Uterus (tissue), 4 donors: ENCODE measurements around the gene FBXL19. TPM values are rescaled to one million over a fixed set of nuclear protein-coding genes. Genes with fewer than 3 reads are reported as not detected.
A peak's percentile ranks its signal among the peaks of the same experiment; 100 is the strongest.

Source experiments
- DNase-seq, 2 donors: peaks; one replicate each; pipeline ENCODE4 v3.0.0-alpha.2; 2019 to 2020
- H3K27ac ChIP-seq, 2 donors: fragments of 200-600 bp; sonication (generic); 1 replicate in 1 of 2; 2 replicates in 1 of 2; pipeline ENCODE4 v1.5.1; 2016 to 2018
- H3K27me3 ChIP-seq, 2 donors: fragments of 200-600 bp; sonication (generic); one replicate each; pipeline ENCODE4 v1.5.1; 2018 to 2019; ENCODE audit warnings: control low read depth in 1 of 2
- H3K36me3 ChIP-seq, 2 donors: fragments of 200-600 bp; sonication (generic); one replicate each; pipeline ENCODE4 v1.5.1; 2019; ENCODE audit warnings: control low read depth in 1 of 2
- H3K4me1 ChIP-seq, 2 donors: fragments of 200-600 bp; sonication (generic); one replicate each; pipeline ENCODE4 v1.5.1; 2018 to 2019; ENCODE audit warnings: control low read depth in 1 of 2
- H3K4me3 ChIP-seq, 2 donors: fragments of 200-600 bp; sonication (generic); 1 replicate in 1 of 2; 2 replicates in 1 of 2; pipeline ENCODE4 v1.5.1; 2018 to 2019; ENCODE audit warnings: mild to moderate bottlenecking in 1 of 2
- H3K9me3 ChIP-seq, 2 donors: fragments of 200-600 bp; sonication (generic); one replicate each; pipeline ENCODE4 v1.5.1; 2019; ENCODE audit warnings: control low read depth in 1 of 2
- CTCF ChIP-seq, 4 experiments: fragments of 200-600 bp in 2 of 4; fragments of 450-650 bp in 2 of 4; sonication (generic) in 2 of 4; IDR thresholded peaks; one replicate each; pipeline ENCODE4 v1.5.1; 2016 to 2019; ENCODE audit warnings: antibody characterized with exemption in 4 of 4, mild to moderate bottlenecking in 2 of 4, moderate library complexity in 1 of 4
- POLR2A ChIP-seq, 2 donors: fragments of 450-650 bp; IDR thresholded peaks; one replicate each; pipeline ENCODE4 v1.6.1; 2016; ENCODE audit warnings: antibody characterized with exemption in 2 of 2, mild to moderate bottlenecking in 1 of 2, moderate library complexity in 1 of 2
- intact Hi-C: fragments of 100-400 bp; cut with DNase I; formaldehyde crosslinking; loops from one replicate; pipeline ENCODE4 v1.15.1; 2023; ENCODE audit warnings: low total_unique reads
- total RNA-seq, 4 donors: library from RNA; depleted of rRNA in 3 of 4; stranded (reverse); fragments of >200 nt in 3 of 4; gene quantifications; one replicate each; pipeline versions ENCODE4 v1.1.0 to v1.2.4, GENCODE V29; 2014 to 2023
- donor health status: DM: yes; HTN: yes; CAD: no.

FBXL19 gene
- total RNA-seq, 4 donors from 2014 or later: 3.8 to 25.4 (median 19.0) TPM

DNA sequence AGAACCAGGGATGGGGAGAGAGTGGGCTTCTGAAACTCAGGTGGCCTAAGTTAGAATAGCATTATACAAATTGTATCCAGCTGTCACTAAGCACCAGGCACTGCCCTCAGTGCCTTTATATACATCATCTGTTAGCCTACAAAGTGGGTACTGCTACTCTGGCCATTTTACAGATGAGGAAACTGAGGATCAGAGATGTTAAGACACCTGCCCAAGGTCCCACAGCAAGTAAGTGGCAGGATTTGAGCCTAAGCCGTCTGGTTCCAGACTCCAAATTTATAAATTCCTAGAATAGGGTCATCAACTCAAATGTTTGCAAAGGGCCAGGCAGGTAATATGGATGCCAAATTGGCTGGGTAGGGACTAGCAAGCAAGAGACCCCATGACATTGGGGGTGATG lies 27.8 kb downstream of the FBXL19 start:
- Histone ChIP-seq H3K4me1 (peaks cover 0 to 11% of the 10 kb centered on the region in 2 donors), H3K9me3 (no peaks in the 10 kb centered on the region), H3K4me3 (no peak overlapping the region), H3K27ac (peak overlapping the region; percentile 86 to 87), H3K36me3 (no peaks in the 10 kb centered on the region), H3K27me3 (no peaks in the 10 kb centered on the region)
- TF ChIP-seq POLR2A (IDR thresholded peaks at IDR 0.05) (no peak), CTCF (IDR thresholded peaks at IDR 0.05) (no peak)
- no peak for DNase-seq
- intact Hi-C loops: no loop called here

DNA sequence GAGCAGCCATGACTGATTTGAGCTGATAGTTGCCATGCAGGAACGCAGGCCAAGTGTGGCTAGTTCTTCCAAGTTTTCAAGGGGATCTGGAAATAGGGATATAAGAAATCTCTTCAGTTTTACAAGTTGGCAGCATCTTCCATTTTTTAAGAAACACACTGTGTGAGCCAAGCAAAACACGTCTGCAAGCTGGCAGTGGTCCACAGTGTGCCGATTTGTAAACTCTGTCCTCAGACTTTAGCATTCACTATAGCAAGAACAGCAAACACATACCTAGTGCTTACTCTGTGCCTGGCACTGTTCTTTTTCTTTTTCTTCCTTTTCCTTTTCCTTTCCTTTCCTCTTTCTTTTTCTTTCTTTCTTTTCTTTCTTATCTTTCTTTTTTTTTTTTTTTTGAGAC lies 28.4 kb downstream of the FBXL19 start:
- no peak overlapping the region for H3K4me3 ChIP-seq

GRCh38 chr16:30953111-30953510 lies 29.7 kb downstream of the FBXL19 start:
- Histone ChIP-seq H3K4me3 (no peak overlapping the region), H3K4me1 (peaks cover 0 to 15% of the 10 kb centered on the region in 2 donors), H3K27ac (no peak overlapping the region), H3K27me3 (no peaks in the 10 kb centered on the region), H3K9me3 (no peaks in the 10 kb centered on the region), H3K36me3 (no peaks in the 10 kb centered on the region)
- no peak for TF ChIP-seq POLR2A (IDR thresholded peaks at IDR 0.05)
- no peak for TF ChIP-seq CTCF (IDR thresholded peaks at IDR 0.05)
- intact Hi-C loops: no loop called here
- no peak for DNase-seq

More for the DNA sequence above, 28.4 kb downstream of the FBXL19 start:
- H3K4me1 ChIP-seq: peaks cover 0 to 13% of the 10 kb centered on the region in 2 donors
- intact Hi-C loops: no loop called here
- DNase-seq: peak; percentile 78 to 79
- H3K9me3 ChIP-seq: no peaks in the 10 kb centered on the region
- H3K27ac ChIP-seq: peak overlapping the region; percentile 86 to 87
- H3K27me3 ChIP-seq: no peaks in the 10 kb centered on the region
- no peak for TF ChIP-seq POLR2A (IDR thresholded peaks at IDR 0.05)
- no peak for TF ChIP-seq CTCF (IDR thresholded peaks at IDR 0.05)
- H3K36me3 ChIP-seq: no peaks in the 10 kb centered on the region

GRCh38 chr16:30953511-30954124 lies 30.2 kb downstream of the FBXL19 start:
- TF ChIP-seq CTCF (IDR thresholded peaks at IDR 0.05) (peak; percentile 37 to 55 (median 44)), POLR2A (IDR thresholded peaks at IDR 0.05) (no peak)
- no peak overlapping the region for H3K4me3 ChIP-seq
- peak overlapping the region in 1 of 2 donors; percentile 15 for H3K27ac ChIP-seq
- H3K36me3 ChIP-seq: no peaks in the 10 kb centered on the region
- H3K27me3 ChIP-seq: no peaks in the 10 kb centered on the region
- no peaks in the 10 kb centered on the region for H3K9me3 ChIP-seq
- peak; percentile 52 to 54 for DNase-seq
- intact Hi-C loops: no loop called here
- H3K4me1 ChIP-seq: peaks cover 0 to 17% of the 10 kb centered on the region in 2 donors

- intact Hi-C loops: no loop called here
- no peak for TF ChIP-seq POLR2A (IDR thresholded peaks at IDR 0.05)
- no peak for TF ChIP-seq CTCF (IDR thresholded peaks at IDR 0.05)
- Histone ChIP-seq H3K36me3 (no peaks in the 10 kb centered on the region), H3K27me3 (no peaks in the 10 kb centered on the region), H3K9me3 (no peaks in the 10 kb centered on the region), H3K27ac (no peak overlapping the region), H3K4me1 (peaks cover 5 to 26% of the 10 kb centered on the region in 2 donors), H3K4me3 (no peak overlapping the region)
- no peak for DNase-seq
These were observed 31.6 kb downstream of the FBXL19 start for GRCh38 chr16:30954993-30955392.
